Fibroblast of mammary gland (primary cell): ENCODE measurements around the gene CARD9.

Experiments used
- DNase-seq: peaks from one replicate; pipeline ENCODE4 v3.0.0-alpha.2; 2010; ENCODE audit warnings: low read depth
- H3K4me3 ChIP-seq: 2 replicates; pipeline ENCODE4 v1.5.1; 2011; ENCODE audit warnings: low read depth, mild to moderate bottlenecking, low read length, moderate library complexity; ENCODE audit not compliant: control insufficient read depth
- TF ChIP-seq, protein P1 (sequence below): conservative IDR thresholded peaks from 2 replicates; pipeline ENCODE4 v1.5.1; 2011; ENCODE audit warnings: low read depth, low read length, inconsistent platforms; ENCODE audit not compliant: control insufficient read depth, insufficient read depth

Gene CARD9, protein sequence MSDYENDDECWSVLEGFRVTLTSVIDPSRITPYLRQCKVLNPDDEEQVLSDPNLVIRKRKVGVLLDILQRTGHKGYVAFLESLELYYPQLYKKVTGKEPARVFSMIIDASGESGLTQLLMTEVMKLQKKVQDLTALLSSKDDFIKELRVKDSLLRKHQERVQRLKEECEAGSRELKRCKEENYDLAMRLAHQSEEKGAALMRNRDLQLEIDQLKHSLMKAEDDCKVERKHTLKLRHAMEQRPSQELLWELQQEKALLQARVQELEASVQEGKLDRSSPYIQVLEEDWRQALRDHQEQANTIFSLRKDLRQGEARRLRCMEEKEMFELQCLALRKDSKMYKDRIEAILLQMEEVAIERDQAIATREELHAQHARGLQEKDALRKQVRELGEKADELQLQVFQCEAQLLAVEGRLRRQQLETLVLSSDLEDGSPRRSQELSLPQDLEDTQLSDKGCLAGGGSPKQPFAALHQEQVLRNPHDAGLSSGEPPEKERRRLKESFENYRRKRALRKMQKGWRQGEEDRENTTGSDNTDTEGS

DNA sequence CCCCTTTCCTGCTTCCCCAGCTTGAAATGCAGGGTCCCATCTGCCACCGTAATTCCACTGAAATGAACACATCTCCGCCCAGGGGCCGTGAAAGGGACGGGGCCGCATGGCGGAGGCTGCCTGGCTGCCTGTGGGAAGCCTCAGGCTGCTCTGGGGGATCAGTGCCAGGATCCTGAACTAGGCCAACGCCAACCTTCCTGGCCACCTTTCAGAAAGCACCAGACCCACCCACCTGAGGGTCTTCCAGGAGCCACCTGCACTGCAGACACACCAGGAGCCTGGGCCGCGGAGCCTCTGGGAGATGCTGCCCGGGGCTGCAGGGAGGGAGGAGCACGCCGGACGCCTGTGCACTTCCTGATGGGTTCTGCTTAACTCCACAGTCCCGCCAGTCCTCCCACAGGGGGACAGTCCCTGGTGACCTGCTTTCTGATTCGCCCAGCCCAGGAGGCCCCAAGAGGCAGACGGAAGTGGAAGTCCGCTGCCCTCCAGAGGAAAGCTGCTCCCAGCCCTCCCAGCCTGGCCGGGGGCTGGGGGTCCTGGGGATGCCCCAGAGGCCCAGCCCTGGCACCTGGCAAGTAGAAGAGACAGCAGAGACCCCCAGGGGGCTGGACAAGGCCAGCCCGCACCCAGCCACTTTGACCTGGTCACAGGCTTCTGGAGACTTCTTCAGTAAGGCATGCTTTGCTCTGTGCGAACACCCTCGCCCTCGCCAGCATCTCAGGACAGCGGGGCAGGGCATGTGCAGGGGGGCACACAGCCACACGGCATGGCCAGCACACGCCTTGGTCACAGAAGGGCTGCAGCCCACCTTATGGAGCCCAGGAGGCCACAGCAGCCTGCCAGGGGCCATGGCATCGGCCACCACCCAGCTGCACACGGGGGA lies at the start of gene CARD9:
Gene CARD9, minus strand, starts transcription at position 370 of the 883 bp plus-strand sequence. CDS start 1,591 bp downstream, outside the sequence.
- no peak within 1 kb of the TSS for H3K4me3 ChIP-seq
- no peak for DNase-seq
- TF ChIP-seq, protein P1, sequence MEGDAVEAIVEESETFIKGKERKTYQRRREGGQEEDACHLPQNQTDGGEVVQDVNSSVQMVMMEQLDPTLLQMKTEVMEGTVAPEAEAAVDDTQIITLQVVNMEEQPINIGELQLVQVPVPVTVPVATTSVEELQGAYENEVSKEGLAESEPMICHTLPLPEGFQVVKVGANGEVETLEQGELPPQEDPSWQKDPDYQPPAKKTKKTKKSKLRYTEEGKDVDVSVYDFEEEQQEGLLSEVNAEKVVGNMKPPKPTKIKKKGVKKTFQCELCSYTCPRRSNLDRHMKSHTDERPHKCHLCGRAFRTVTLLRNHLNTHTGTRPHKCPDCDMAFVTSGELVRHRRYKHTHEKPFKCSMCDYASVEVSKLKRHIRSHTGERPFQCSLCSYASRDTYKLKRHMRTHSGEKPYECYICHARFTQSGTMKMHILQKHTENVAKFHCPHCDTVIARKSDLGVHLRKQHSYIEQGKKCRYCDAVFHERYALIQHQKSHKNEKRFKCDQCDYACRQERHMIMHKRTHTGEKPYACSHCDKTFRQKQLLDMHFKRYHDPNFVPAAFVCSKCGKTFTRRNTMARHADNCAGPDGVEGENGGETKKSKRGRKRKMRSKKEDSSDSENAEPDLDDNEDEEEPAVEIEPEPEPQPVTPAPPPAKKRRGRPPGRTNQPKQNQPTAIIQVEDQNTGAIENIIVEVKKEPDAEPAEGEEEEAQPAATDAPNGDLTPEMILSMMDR, result no peak

DNA sequence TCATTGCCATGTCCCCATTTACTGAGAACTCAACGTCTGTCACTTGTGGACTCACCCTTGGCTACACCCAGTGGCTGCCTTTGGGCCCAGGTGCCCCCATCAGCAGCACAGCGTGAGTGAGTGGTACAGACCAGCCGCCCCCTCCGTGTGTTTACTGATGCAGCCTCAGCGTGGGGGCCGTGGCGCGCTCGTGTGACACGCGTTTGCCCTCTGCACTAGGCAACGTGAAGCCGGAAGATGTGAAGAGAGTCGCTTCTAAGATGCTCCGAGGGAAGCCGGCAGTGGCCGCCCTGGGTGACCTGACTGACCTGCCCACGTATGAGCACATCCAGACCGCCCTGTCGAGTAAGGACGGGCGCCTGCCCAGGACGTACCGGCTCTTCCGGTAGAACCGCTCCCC lies 49.4 kb upstream of the CARD9 start:
- DNase-seq, result no peak
- TF ChIP-seq, protein P1, result no peak
- H3K4me3 ChIP-seq, result no peak overlapping the region

DNA sequence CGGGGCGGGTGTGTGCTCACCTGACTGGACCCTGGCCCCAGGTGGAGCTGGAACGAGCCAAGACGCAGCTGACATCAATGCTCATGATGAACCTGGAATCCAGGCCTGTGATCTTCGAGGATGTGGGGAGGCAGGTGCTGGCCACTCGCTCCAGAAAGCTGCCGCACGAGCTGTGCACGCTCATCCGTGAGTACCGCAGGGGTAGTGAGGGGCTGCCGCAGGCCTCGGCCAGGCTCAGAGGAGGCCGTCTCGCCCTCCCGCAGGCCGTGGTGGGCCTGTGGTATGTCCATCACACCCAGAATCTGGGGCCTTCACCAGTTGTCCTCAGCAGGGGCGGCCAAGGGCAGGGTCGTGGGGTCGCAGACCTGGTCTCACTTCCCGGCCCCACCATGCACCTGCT lies 48.3 kb upstream of the CARD9 start:
- no peak for DNase-seq
- TF ChIP-seq, protein P1, result no peak
- H3K4me3 ChIP-seq, result no peak overlapping the region

DNA sequence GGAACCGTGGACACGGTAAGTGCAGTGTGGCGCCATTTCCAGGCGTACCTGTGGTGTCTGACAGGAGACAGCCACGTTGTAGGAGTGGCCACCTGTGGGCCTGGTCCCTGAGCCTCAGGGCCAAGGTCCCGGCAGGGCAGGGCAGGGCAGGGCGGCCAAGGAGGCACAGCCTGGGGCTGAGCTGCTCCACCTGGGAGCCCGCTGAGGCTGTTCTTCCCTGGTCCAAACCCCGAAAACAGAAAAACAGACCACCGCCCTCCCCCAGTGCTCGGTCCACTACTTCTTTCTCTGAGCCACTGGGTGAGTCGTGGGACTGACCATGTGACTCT lies 45.6 kb upstream of the CARD9 start:
- TF ChIP-seq, protein P1, result no peak
- no peak overlapping the region for H3K4me3 ChIP-seq
- DNase-seq, result no peak

DNA sequence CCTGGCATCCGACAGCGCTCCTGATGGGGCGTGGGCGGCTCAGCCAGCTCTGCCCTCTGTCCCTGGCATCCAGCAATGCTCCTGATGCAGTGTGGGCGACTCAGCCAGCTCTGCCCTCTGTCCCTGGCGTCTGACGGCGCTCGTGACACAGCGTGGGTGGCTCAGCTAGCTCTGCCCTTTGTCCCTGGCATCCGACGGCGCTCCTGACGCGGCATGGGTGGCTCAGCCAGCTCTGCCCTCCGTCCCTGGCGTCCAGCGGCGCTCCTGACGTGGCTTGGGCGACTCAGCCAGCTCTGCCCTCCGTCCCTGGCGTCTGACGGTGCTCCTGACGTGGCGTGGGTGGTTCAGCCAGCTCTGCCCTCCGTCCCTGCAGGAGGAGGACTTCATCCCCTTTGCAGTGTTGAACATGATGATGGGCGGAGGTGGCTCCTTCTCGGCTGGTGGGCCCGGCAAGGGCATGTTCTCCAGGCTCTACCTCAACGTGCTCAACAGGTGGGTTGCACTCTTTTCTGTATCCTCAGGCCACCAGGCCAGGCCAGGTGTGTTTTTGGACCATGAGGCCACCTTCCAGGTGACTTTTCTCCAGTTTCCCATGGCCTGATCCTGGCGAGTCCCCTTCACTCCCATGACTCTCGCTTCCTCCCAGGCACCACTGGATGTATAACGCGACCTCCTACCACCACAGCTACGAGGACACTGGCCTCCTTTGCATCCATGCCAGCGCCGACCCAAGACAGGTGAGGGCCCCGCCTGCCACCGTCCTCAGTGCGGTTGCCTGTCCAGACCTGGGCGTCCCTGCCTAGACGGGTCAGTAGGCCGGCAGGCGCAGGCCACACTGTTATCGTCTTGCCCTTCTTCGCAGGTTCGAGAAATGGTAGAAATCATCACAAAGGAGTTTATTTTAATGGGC lies 45.0 kb upstream of the CARD9 start:
- DNase-seq, result no peak
- no peak overlapping the region for H3K4me3 ChIP-seq
- TF ChIP-seq, protein P1, result no peak

DNA sequence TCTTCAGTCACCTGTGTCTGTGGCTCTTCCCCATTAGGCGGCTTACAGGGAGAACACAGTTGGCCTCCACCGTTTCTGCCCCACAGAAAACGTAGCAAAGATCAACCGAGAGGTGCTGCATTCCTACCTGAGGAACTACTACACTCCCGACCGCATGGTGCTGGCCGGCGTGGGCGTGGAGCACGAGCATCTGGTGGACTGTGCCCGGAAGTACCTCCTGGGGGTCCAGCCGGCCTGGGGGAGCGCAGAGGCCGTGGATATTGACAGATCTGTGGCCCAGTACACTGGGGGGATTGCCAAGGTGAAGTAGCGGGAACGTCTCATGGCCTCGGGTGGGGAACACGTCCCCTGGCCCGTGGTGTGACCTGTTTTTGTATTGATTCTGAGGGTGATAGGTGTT lies 43.4 kb upstream of the CARD9 start:
- DNase-seq, result no peak
- TF ChIP-seq, protein P1, result no peak
- no peak overlapping the region for H3K4me3 ChIP-seq
